ENCODE measurements around the gene SRSF2.
"Not testable (repeated sequence)": the region's sequence is repeated elsewhere in the genome, so short reads cannot be mapped to it uniquely, and the experiment has no call there.

The SRSF2 gene

DNA sequence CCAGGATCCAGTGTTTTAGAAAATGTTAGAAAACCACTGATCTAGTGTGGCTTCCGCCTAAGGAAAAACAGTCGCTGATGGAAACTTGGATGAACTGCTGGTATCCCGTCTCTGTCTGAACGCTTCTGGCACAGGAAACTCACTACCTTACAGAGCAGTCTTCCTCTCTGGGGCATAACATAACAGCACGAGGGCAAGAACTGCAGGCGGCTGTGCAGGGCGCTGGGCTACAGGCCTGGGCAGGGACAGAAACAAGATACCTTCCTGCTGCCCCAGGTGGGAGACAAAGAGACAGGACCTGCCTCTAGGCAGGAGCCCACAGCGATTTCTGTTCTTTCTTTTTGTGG is 36.9 kb downstream of the SRSF2 start:
- DNase-seq = peak in 1 of 2 experiments; percentile 47

DNA sequence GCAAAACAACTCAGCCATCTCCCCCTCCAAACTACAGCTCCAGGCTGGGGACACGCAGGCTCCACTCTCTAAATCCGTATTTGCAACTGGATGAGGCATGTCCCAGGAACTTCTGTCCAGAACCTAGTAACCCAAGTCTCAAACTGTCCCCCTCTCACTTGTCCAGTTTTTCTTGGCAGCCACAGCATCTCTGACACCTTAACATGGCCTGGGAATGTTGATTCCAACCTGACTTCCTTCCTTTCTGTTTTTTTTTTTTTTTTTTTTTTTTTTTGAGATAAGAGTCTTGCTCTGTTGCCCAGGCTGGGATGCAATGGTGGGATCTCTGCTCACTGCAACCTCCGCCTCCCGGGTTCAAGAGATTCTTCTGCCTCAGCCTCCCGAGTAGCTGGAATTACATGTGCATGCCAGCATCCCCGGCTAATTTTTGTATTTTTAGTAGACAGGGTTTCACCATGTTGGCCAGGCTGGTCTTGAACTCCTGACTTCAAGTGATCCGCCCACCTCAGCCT is 38.6 kb downstream of the SRSF2 start:
- not testable (repeated sequence) for DNase-seq

DNA sequence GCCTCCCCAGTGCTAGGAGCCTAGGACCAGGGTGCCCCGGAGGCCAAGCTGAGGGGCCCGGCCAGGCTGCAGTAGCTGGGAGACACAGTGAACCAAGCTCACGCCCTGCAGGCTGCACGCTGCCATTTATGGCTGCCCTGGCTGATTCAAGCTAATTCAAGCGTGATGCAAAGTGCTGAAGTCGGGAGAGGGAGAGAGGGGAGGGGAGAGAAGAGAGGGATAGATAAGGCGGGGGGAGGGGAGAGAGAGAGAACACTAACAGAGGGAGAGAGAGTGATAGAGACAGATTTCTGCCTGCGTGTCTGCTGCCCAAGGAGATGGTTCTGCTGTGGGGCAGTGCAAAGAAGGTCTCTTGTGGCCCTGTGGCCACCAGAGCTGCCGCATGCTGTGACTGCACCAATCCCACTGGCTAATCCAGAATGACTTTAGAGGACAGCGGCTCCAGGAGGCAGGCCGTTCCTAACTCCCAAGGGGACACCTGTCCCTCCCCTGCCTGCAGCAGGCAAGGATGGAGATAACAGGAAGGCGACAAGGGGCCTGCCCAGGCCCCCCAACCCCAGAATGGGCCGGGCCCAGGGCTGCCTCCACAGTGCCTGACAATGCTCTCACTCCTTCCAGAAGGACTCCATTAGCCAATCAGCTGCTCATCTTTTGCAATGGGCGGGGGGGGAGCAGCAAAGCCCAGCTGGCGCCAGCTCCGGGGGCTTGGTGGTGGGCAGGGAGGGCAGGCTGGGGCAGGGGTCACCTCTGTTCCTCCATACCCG is 39.2 kb downstream of the SRSF2 start:
- peak; percentile 43 to 70 for DNase-seq

DNA sequence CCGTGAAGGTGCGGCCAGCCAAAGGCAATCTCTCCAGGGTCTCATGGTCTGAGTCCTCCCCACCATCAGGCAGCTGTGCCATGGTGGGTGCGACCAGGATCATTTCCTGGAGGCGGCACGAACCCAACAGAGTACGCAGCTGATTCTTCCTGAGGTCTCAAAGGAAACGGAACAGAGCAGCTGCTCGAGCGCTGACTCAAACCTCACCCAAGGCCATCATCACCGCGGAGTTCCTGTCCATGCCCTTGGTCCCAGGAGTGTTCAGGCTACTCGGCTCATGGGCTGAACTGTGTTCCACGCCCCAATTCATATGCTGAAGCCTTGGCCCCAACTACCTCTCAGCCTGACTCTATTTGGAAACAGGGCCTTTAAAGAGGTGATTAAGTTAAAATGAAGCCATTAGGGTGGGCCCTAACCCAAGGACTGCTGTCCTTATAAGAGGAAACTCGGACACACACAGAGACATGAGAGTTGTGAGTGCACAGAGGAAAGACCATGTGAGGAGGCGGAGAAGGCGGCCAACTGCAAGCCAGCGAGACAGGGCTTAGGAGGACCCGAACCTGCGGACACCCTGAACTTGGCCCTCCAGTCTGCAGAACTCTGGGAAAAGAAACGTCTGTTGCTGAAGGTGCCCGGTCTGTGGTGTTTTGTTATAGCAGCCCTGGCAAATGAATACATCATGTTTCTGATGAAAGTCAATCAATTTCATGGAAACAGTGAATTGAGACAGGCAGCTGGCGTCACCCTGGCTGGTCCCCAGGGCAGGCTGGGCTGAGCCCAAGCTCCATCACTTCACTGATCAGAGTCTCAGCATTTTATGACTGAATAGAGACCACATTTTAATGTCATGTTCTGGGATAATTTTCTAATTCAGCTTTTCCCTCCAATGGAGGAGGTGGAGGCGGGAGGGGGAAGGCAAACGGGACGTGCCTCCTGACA is 40.1 kb downstream of the SRSF2 start:
- no peak for DNase-seq

DNA sequence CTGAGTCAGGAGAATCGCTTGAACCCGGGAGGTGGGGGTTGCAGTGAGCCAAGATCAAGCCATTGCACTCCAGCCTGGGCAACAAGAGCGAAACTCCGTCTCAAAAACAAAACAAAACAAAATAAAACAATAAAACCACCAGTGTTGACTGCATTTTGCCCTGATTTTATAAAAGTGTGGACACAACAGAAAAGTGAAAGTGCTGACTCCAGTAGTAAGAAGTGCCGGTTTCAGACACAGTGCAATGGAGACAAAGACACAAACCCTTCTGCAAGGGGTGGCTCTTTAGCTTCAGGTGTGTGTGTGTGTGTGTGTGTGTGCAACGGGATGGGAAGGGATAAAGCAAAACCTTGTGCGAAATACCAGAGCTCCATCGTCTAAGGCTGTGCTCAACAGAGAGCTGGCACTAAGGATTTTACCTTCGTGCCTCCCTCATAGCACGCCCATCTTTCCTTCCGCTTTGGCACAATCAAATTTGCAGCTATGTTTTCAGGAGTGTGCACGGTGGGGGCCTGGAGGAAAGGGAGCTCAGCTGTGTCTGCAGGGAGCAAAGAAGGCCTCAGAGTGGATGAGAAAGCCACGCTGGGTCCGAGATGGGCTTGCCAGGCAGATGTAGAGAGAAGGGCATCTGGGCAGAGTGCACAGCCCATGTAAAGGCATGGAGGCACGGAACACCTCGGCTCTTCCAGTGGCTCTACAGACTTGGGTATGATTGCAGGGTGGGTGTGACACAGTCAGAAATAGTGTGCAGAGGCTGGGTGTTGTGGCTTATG is 41.9 kb downstream of the SRSF2 start:
- DNase-seq = no peak

DNA sequence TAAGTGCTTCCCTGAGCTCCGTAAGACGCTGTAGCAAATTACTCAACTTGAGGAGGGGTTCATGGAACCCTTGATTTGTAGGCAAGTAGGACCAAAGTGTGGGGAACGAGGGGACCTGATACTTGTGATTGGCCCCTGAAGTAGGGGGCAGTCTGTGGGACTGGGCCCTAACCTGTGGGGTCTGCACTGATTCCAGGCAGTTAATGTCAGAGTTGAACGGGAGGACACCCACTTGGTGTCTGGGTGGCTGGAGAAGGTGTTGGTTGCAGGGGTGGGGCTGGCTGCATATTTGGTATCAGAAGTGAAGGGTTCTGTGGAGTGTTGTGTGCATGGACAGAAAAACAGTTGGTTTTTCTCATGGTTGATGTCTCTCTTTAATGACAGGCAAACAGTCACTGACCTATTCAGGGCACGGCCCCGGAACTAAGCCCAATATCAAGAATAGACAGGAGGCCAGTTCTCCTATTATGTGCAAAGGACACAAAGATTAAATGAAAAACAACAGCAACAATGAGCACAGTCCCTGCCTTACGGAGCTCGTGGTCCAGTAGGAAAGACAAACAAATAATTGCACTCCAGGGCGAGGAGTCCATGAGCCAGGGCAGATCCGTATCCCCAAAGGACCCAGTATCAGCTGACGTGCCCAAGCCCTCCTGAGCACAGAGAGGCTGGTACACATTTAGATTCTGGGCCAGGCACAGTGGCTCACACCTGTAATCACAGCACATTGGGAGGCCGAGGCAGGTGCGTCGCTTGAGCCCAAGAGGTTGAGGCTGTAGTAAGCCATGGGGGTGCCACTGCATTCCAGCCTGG is 45.5 kb downstream of the SRSF2 start:
- DNase-seq = no peak

DNA sequence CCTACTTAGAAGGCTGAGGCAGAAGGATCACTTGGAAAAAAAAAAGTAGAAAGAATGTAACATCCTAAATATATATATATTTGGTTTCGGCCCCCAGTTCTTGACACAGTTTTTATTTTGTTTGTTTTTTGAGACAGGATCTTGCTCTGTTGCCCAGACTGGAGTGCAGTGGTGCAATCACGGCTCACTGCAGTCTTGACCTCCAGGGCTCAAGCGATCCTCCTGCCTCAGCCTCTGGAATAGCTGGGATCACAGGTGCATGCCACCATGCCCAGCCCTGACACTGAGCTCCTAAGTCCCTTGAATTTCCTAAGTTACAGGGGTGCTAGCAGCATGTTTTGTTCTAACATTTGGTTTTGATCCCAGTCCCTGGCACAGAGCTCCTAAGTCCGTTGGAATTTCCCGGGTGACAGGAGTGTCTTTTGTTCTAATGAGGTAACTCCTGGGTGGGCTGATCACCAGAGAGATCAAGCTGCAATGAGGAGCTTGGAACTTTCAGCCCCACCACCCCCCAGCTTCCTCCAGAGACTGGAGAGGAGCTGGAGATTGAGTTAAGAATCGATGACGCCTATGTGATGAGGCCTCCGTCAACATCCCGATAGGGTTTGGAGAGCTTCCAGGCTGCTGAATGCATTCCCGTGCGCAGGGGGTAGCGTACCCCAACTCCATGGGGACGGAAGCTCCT is 46.4 kb downstream of the SRSF2 start:
- no peak for DNase-seq

DNA sequence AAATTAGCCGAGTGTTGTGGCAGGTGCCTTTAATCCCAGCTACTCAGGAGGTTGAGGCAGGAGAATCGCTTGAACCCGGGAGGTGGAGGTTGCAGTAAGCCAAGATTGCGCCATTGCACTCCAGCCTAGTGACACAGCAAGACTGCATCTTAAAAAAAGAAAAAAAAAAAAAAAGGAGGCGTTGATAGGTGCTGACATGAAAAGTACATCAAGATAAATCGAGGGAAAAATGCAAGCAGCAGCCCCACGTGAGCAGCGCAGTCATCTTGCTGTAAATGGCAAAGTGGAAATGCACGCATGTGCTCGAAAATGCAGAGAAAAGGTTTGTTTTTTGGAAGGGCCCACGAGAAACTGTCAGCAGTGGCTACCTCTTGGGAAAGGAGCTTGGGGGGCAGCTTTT is 47.3 kb downstream of the SRSF2 start:
- no peak for DNase-seq

DNA sequence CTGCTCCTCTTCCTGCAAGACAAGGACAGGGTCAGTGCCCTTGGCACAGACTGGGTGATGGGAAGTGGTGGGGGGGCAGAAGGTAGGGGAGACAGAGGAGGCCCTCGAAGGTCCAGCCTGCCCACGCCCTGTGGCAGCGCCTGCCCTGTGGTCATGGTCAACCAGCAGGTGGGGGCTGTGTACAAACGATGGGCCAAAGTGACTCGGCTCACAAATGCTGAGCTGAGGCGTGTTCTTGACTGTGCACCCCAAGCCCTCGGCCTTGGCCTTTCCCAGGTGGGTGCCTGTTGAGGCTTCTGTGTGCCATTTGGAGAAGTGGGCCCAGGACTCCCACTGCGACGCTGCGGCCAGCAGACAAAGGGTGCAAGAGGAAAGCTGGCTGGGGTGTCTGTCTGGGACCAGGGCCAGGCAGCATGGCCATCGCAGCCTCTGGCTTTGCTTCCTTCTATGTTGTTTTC is 48.9 kb downstream of the SRSF2 start:
- DNase-seq = no peak

DNA sequence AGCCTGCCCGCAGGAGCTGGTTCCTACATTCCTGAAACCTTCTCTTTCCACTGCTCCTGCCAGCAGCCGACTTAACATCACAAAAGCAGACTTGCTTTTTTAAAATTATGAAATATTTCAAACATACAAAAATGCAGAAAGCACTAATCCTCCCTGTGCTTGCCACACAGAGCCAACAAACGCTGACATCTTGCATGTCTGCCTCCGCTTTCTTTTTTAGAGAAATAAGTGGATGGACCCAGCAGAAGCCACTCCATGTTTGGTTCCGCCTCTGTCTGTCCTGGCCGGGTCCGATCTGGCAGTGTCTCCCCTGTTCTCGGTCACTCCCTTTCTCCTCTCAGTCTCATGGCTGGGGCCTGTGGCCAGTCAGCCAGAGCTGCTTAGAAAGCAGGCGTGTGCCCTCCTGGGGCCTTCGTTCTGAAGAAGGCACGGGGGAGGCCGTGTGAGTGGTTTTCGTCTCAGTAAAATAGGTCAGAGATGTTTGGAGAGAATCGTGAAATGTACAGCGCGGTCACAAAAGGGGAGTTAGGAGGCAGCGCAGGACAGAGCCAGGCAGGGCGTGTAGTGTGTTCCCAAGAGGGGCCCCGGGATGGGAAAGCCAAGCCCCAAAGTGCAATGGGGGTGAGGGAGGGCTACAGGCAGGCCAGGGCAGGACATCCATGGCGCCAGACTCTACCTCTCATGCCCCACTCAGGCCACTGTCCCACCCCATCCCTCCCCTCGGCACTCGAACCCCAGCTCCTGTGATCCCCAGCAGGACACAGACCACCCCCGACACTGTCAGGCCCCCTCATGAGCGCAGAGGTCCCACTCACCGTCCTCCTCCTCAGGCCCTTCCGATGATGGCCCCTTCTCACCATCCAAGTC is 49.6 kb downstream of the SRSF2 start:
- no peak for DNase-seq

DNA sequence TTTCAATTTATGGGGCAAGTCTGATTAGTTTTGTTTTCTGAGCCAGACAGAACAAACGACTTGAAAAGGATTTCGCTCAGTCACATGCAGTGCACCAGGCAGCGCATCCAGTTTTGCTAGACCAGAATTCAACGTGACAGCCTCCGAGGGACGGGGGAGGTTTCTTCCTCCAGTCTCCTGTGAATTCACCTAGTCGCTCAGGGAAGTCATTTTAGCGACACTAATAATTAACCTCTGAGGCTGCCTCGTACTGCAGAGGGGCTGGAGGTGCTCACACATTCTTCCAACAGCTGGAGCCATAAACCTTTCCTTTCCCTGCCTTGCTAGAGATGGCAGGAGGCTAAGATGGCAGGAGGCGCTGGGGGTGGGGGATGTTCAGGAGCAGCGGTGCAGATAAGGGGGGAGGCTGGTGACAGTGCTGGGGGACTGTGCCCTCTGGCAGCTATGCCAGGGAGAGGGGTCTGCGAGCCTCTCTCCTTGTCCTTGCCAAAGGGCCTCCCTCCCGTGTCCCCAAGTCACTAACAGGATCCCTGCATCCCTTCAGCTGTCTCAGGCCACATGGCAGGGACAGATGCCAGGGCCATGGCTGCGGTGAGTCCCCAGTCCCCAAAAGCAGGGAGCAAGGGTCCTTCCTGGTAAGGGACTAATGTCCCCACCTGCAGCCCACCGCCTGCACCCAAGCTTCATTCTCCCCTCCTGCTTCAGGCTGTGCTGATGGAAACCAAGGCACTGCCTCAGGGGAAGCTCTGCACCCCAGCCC is 50.4 kb downstream of the SRSF2 start:
- DNase-seq = no peak

DNA sequence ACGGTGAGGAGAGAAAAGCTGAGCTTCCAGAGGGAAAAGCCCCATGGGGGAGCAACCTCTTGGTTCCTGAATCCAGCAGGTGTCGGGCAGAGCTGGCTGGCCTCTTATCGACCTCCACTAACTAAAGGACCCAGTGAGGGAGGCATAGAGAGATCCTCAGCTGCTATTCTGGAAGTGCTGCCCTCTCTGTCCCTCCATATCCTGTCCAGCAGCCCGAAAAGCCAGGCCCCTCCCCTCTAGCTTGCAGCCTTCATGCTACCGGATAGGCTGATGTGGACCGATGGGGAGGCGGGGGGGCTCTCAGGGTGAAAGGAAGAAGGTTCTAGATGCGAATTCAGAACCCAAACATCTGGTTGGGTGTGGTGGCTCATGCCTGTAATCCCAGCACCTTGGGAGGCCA is 51.3 kb downstream of the SRSF2 start:
- no peak for DNase-seq

DNA sequence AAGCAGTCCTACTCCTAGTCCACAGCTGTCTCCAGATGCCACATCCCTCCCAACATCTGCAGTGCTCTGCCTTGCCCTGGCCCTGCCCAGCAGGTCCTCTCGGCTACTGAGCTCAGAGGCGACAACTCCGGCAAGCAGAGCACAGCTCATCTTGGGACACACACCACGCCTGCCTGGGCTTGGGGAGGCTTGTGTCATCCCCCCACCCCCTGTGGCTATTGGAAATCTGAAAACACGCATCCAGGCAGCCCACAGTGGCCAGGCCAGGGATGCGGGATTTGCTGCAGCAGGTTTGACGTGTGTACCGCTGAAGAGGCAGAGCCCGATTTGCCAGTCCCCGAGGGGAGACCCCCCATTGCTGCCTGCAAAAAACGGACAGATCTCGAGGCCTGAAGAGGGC is 51.8 kb downstream of the SRSF2 start:
- DNase-seq = no peak

DNA sequence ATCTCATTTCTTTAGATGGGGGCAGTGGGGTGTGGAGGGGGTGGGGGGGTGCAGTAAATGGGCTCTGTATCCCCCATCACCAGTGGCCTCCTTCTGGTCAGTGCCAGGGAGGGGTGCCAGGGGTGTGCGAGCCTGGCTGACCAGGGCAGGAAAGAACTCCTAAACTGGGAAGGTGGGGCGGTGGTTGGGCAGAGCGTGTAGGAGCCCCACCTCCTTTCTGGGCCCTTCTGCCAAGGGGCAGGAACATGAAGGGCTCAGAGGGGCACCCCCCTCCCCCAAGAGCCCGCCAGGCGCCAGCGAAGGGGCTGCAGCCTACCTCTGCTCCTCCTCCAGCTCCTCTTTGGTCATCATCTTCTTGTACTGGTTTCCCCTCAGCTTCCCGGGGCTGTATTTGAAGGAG is 52.4 kb downstream of the SRSF2 start:
- DNase-seq = no peak

All from NCI-H526 (cell line).